Nephron progenitor cell (in vitro differentiated cells): ENCODE results near the gene ZNF425.

Experiments
- DNase-seq: peaks from one replicate; pipeline ENCODE4 v3.0.0; 2021
- H3K27ac Mint-ChIP-seq: 2 replicates; pipeline ENCODE4 v1.8.0; 2021; ENCODE audit warnings: mild to moderate bottlenecking, moderate library complexity, mixed read lengths
- H3K27me3 Mint-ChIP-seq: 2 replicates; pipeline ENCODE4 v1.8.0; 2021; ENCODE audit warnings: mild to moderate bottlenecking, low read depth, mixed read lengths; ENCODE audit not compliant: poor library complexity
- H3K36me3 Mint-ChIP-seq: 2 replicates; pipeline ENCODE4 v1.8.0; 2021; ENCODE audit warnings: low read depth, mixed read lengths
- H3K4me1 Mint-ChIP-seq: 2 replicates; pipeline ENCODE4 v1.8.0; 2021; ENCODE audit warnings: mixed read lengths
- H3K4me3 Mint-ChIP-seq: 2 replicates; pipeline ENCODE4 v1.8.0; 2021; ENCODE audit warnings: mild to moderate bottlenecking, moderate library complexity, mixed read lengths
- H3K9me3 Mint-ChIP-seq: 2 replicates; pipeline ENCODE4 v1.8.0; 2021; ENCODE audit warnings: mild to moderate bottlenecking, moderate library complexity, mixed read lengths
- CTCF ChIP-seq: fragments of 200-600 bp; sonication (generic); IDR thresholded peaks from 2 replicates; pipeline ENCODE4 v1.5.0; 2021; ENCODE audit warnings: antibody characterized with exemption

ZNF425 gene

DNA sequence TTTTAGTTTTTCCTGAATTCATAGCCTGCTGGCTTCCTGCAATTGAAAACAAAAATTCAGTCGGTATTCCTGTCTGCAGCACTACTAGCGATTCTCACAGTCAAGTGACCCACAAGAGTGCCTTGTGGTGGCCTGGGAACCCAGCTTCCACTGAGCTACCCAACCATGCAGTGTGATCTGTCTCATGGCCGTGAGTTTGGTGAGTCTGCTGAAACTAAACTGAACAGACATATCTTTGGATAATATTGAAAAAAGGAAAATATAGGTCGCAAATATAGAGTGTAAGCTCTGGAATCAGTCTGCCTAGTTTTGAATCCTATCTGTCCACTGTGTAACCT is 53.7 kb downstream of the ZNF425 start:
- Mint-ChIP-seq H3K4me3 (no peak overlapping the region), H3K27me3 (peaks cover 3% of the 10 kb centered on the region), H3K36me3 (peaks cover 55% of the 10 kb centered on the region), H3K9me3 (no peaks in the 10 kb centered on the region), H3K27ac (peak overlapping the region; percentile 66), H3K4me1 (no peaks in the 10 kb centered on the region)
- TF ChIP-seq CTCF, result no peak
- no peak for DNase-seq

DNA sequence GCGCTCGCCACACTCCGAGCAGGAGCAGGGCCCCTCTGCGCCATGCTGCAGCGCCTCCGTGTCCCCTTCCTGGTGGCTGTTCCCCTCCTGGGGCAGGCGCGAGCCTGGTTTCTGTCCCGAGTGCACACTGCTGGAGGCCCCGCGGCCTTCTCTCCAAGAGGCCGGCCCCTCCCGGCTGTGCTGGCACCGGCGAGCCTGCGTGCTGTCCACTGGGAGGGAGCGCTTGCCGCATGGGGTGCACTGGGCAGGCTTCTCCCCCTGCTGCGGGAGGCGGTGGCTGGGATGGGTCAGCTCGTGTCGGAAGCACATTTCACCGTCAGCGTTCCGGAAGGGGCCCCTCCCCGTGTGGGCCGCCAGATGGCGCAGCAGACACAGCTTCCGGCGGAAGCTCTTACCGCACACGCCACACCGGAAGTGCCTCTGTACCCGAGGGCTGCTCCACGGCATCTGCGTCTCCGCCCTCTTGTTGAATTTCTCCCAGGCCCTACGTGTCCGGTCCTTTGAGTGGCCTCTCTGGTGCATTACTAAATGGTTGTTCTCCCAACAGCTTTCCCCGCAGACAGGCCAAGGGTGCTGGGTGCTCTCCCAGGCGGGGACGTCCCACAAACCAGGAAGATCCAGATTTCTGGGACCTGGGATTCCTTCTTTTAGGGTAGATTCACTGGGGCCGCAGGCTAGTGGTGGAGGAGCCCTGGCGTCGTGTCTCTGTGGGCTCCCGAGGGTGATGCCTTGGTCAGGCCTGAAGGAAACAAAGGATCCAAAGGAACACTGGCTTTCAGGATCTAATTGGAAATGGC is 54.3 kb downstream of the ZNF425 start:
- peak; percentile 57 for TF ChIP-seq CTCF
- H3K9me3 Mint-ChIP-seq, result no peaks in the 10 kb centered on the region
- H3K4me3 Mint-ChIP-seq, result no peak overlapping the region
- peak; percentile 62 for DNase-seq
- H3K36me3 Mint-ChIP-seq, result peaks cover 51% of the 10 kb centered on the region
- peaks cover 3% of the 10 kb centered on the region for H3K27me3 Mint-ChIP-seq
- H3K27ac Mint-ChIP-seq, result peak overlapping the region; percentile 68
- no peaks in the 10 kb centered on the region for H3K4me1 Mint-ChIP-seq

- Mint-ChIP-seq H3K4me1 (no peaks in the 10 kb centered on the region), H3K36me3 (peaks cover 46% of the 10 kb centered on the region), H3K27me3 (peaks cover 3% of the 10 kb centered on the region), H3K27ac (no peak overlapping the region), H3K4me3 (no peak overlapping the region), H3K9me3 (no peaks in the 10 kb centered on the region)
- no peak for TF ChIP-seq CTCF
- DNase-seq, result no peak
Observed at GRCh38 chr7:149071182-149071635, 54.9 kb downstream of the ZNF425 start.

DNA sequence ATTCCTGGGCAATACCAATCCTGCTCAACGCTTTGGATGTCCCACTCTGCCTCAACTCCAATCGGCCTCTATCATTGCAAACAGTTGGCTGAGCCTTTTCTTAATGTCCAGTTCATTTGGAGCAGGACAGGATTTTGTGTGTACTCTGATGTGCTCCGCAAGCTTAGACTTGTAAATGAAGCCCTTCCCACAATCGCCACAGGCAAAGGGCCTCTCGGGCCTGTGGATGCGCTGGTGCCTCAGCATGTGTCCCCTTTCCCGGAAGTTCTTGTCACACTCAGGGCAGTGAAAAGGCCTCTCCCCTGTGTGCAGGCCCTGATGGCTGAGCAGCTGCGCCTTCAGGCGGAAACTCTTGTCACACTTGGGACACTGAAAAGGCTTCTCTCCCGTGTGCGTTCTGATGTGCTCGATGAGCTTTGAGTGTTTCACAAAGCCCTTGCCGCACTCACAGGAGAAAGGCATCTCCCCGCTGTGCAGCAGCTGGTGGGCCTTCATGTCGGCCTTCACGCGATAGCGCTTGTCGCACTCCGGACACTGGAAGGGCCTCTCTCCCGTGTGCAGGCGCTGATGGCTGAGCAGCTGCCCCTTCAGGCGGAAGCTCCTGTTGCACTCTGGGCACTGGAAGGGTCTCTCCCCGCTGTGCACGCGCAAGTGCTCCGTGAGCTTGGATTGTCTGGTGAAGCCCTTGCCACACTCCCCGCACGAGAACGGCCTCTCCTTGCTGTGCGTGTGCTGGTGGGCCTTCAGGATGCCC is 55.6 kb downstream of the ZNF425 start:
- peaks cover 46% of the 10 kb centered on the region for H3K36me3 Mint-ChIP-seq
- TF ChIP-seq CTCF, result no peak
- no peak overlapping the region for H3K27ac Mint-ChIP-seq
- no peak overlapping the region for H3K4me3 Mint-ChIP-seq
- DNase-seq, result no peak
- H3K9me3 Mint-ChIP-seq, result no peaks in the 10 kb centered on the region
- H3K4me1 Mint-ChIP-seq, result no peaks in the 10 kb centered on the region
- H3K27me3 Mint-ChIP-seq, result peaks cover 3% of the 10 kb centered on the region

DNA sequence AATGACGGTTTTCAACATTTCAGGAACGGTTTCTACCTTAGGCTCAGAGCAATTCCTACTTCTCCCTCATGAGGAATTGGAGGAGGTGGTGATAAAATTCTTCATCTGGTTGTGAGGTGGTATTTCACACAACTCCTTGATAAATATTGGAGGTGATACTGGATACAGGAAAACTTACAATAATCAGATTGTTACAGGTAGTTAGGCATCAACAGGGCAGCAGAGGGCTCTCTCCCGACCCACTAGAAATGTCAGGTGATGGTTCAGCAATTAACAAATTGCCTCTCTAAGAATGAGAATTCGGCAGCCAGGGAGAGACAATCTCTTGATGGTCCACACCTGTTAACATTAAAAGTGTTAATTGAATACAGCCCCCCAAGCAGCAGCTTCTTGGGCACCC is 58.3 kb downstream of the ZNF425 start:
- no peak for DNase-seq
- H3K27ac Mint-ChIP-seq, result no peak overlapping the region
- no peak overlapping the region for H3K4me3 Mint-ChIP-seq
- no peaks in the 10 kb centered on the region for H3K9me3 Mint-ChIP-seq
- TF ChIP-seq CTCF, result no peak
- H3K4me1 Mint-ChIP-seq, result peaks cover 14% of the 10 kb centered on the region
- peaks cover 34% of the 10 kb centered on the region for H3K36me3 Mint-ChIP-seq
- peaks cover 3% of the 10 kb centered on the region for H3K27me3 Mint-ChIP-seq
